ENCODE results near the gene RPL39.
"Not testable (repeated sequence)": the region's sequence is repeated elsewhere in the genome, so short reads cannot be mapped to it uniquely, and the experiment has no call there.

Gene RPL39

GRCh38 chrX:119753639-119754257 is 37.7 kb downstream of the RPL39 start:
- no peak overlapping the region for H3K9ac ChIP-seq (ENCODE audit: low read length in 2 of 2)
- no peak overlapping the region for H3K4me3 ChIP-seq (ENCODE audit: low read length in 2 of 2)
- H3K36me3 ChIP-seq (ENCODE audit: control insufficient read depth in 2 of 2, insufficient read depth in 2 of 2, low read length in 2 of 2) = no peaks in the 10 kb centered on the region
- peaks cover 6% of the 10 kb centered on the region for H3K4me1 ChIP-seq (ENCODE audit: control insufficient read depth, insufficient read depth, low read length)
- no peak overlapping the region for H3K27ac ChIP-seq (ENCODE audit: low read length)
- no peaks in the 10 kb centered on the region for H3K9me3 ChIP-seq (ENCODE audit: control insufficient read depth in 2 of 2, low read length in 2 of 2)
- H3K27me3 ChIP-seq (ENCODE audit: control insufficient read depth in 1 of 2, insufficient read depth in 2 of 2, low read length in 2 of 2) = peaks cover 0 to 6% of the 10 kb centered on the region in 2 donors

- Histone ChIP-seq H3K4me3 (ENCODE audit: low read length in 2 of 2) (no peak overlapping the region), H3K4me1 (ENCODE audit: control insufficient read depth, insufficient read depth, low read length) (peaks cover 3% of the 10 kb centered on the region), H3K27ac (ENCODE audit: low read length) (no peak overlapping the region), H3K27me3 (ENCODE audit: control insufficient read depth in 1 of 2, insufficient read depth in 2 of 2, low read length in 2 of 2) (peaks cover 0 to 4% of the 10 kb centered on the region in 2 donors), H3K9me3 (ENCODE audit: control insufficient read depth in 2 of 2, low read length in 2 of 2) (no peaks in the 10 kb centered on the region), H3K9ac (ENCODE audit: low read length in 2 of 2) (no peak overlapping the region), H3K36me3 (ENCODE audit: control insufficient read depth in 2 of 2, insufficient read depth in 2 of 2, low read length in 2 of 2) (no peaks in the 10 kb centered on the region)
These were observed 38.4 kb downstream of the RPL39 start for GRCh38 chrX:119753001-119753400.

GRCh38 chrX:119750751-119751150 is 40.7 kb downstream of the RPL39 start:
- H3K9me3 ChIP-seq (ENCODE audit: control insufficient read depth in 2 of 2, low read length in 2 of 2); H3K9ac ChIP-seq (ENCODE audit: low read length in 2 of 2); H3K4me3 ChIP-seq (ENCODE audit: low read length in 2 of 2); H3K36me3 ChIP-seq (ENCODE audit: control insufficient read depth in 2 of 2, insufficient read depth in 2 of 2, low read length in 2 of 2); H3K27me3 ChIP-seq (ENCODE audit: control insufficient read depth in 1 of 2, insufficient read depth in 2 of 2, low read length in 2 of 2); H3K27ac ChIP-seq (ENCODE audit: low read length); H3K4me1 ChIP-seq (ENCODE audit: control insufficient read depth, insufficient read depth, low read length): not testable (repeated sequence)

- not testable (repeated sequence) for H3K4me3 ChIP-seq (ENCODE audit: low read length in 2 of 2); H3K4me1 ChIP-seq (ENCODE audit: control insufficient read depth, insufficient read depth, low read length); H3K27me3 ChIP-seq (ENCODE audit: control insufficient read depth in 1 of 2, insufficient read depth in 2 of 2, low read length in 2 of 2); H3K27ac ChIP-seq (ENCODE audit: low read length); H3K9me3 ChIP-seq (ENCODE audit: control insufficient read depth in 2 of 2, low read length in 2 of 2); H3K9ac ChIP-seq (ENCODE audit: low read length in 2 of 2); H3K36me3 ChIP-seq (ENCODE audit: control insufficient read depth in 2 of 2, insufficient read depth in 2 of 2, low read length in 2 of 2)
These were observed 41.3 kb downstream of the RPL39 start for GRCh38 chrX:119750131-119750530.

GRCh38 chrX:119745283-119745848 is 46.1 kb downstream of the RPL39 start:
- Histone ChIP-seq H3K27me3 (ENCODE audit: control insufficient read depth in 1 of 2, insufficient read depth in 2 of 2, low read length in 2 of 2) (no peaks in the 10 kb centered on the region), H3K9me3 (ENCODE audit: control insufficient read depth in 2 of 2, low read length in 2 of 2) (no peaks in the 10 kb centered on the region), H3K9ac (ENCODE audit: low read length in 2 of 2) (no peak overlapping the region), H3K36me3 (ENCODE audit: control insufficient read depth in 2 of 2, insufficient read depth in 2 of 2, low read length in 2 of 2) (no peaks in the 10 kb centered on the region), H3K4me1 (ENCODE audit: control insufficient read depth, insufficient read depth, low read length) (no peaks in the 10 kb centered on the region), H3K27ac (ENCODE audit: low read length) (no peak overlapping the region), H3K4me3 (ENCODE audit: low read length in 2 of 2) (no peak overlapping the region)

- Histone ChIP-seq H3K4me1 (ENCODE audit: control insufficient read depth, insufficient read depth, low read length) (peaks cover 6% of the 10 kb centered on the region), H3K27ac (ENCODE audit: low read length) (no peak overlapping the region), H3K9ac (ENCODE audit: low read length in 2 of 2) (no peak overlapping the region), H3K36me3 (ENCODE audit: control insufficient read depth in 2 of 2, insufficient read depth in 2 of 2, low read length in 2 of 2) (no peaks in the 10 kb centered on the region), H3K9me3 (ENCODE audit: control insufficient read depth in 2 of 2, low read length in 2 of 2) (no peaks in the 10 kb centered on the region), H3K4me3 (ENCODE audit: low read length in 2 of 2) (no peak overlapping the region), H3K27me3 (ENCODE audit: control insufficient read depth in 1 of 2, insufficient read depth in 2 of 2, low read length in 2 of 2) (peaks cover 0 to 9% of the 10 kb centered on the region in 2 donors)
These were observed 52.7 kb downstream of the RPL39 start for GRCh38 chrX:119738742-119739141.

Data from stomach smooth muscle (tissue), 2 donors.